Ishikawa (cell line): ENCODE data around the gene PRCD.

ENCODE experiments used
- CEBPB ChIP-seq: IDR thresholded peaks from 2 replicates; pipeline ENCODE4 v1.6.1; 2012
- EGR1 ChIP-seq: IDR thresholded peaks from 2 replicates; pipeline ENCODE4 v1.6.1; 2012
- EP300 ChIP-seq: IDR thresholded peaks from 2 replicates; pipeline ENCODE4 v1.6.1; 2012; ENCODE audit warnings: borderline replicate concordance
- MAX ChIP-seq: IDR thresholded peaks from 2 replicates; pipeline ENCODE4 v1.6.1; 2012
- NFIC ChIP-seq: IDR thresholded peaks from 2 replicates; pipeline ENCODE4 v1.6.1; 2012
- RAD21 ChIP-seq: IDR thresholded peaks from 2 replicates; pipeline ENCODE4 v1.6.1; 2012; ENCODE audit warnings: low read depth
- REST ChIP-seq: IDR thresholded peaks from 2 replicates; pipeline ENCODE4 v1.6.1; 2012; ENCODE audit warnings: low read depth, mild to moderate bottlenecking
- TAF1 ChIP-seq: IDR thresholded peaks from 2 replicates; pipeline ENCODE4 v1.6.1; 2012; ENCODE audit warnings: low read depth, mild to moderate bottlenecking
- TCF12 ChIP-seq: IDR thresholded peaks from 2 replicates; pipeline ENCODE4 v1.6.1; 2012; ENCODE audit warnings: low read depth
- YY1 ChIP-seq: IDR thresholded peaks from 2 replicates; pipeline ENCODE4 v1.6.1; 2012; ENCODE audit warnings: low read depth
- ZBTB7A ChIP-seq: IDR thresholded peaks from 2 replicates; pipeline ENCODE4 v1.6.1; 2012; ENCODE audit warnings: low read depth

- TF ChIP-seq EGR1, result no peak
- TF ChIP-seq TAF1, result no peak
- no peak for TF ChIP-seq MAX
- no peak for TF ChIP-seq YY1
- no peak for TF ChIP-seq CEBPB
- no peak for TF ChIP-seq TCF12
- TF ChIP-seq RAD21, result no peak
- no peak for TF ChIP-seq REST
- TF ChIP-seq ZBTB7A, result no peak
- TF ChIP-seq NFIC, result no peak
- no peak for TF ChIP-seq EP300
Observed at GRCh38 chr17:76547642-76548202, 7.9 kb downstream of the PRCD start.
